ENCODE measurements around the gene GRHPR. TPM values are rescaled to one million over a fixed set of nuclear protein-coding genes. Genes with fewer than 3 reads are reported as not detected.

GRHPR gene
- total RNA-seq, 1 donor from 2014 or later: 77.4 TPM

DNA sequence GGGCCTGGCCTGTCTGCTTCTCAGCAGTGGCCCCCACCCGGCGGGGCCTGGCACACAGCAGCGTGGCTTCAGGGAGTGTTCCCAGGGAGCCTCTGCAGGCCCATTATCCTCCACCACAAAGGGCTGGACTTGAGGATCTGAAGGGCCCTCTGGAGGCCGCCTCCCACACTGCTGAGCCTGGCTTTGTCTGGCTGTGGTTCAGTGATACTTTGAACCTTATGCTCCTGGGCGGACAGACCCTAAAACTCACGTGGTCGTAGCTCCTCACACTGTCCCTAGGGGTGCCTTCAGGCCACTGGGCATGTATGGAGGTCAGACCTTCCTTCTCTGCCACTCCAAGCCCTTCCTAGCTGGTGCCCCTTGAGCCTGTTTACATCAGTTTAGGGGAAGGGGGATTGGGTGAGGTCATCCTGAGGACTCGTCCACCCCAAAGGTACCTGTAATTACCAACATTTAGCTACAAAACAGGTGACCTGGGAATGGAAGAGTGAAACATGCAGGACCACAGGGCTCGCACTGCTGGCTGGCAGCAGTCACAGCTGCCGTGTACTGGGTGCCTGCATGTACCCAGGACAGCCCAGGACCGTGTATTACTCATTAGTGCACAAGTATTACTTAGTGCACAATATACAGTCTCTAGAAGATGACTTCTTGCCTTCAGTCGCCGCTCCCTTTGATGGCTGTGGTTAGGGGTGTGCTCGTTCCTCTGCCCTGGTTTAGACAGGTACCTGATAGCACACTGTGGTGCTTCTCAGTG lies 8.5 kb downstream of the GRHPR start:
- Mint-ChIP-seq H3K36me3 (ENCODE audit: low read depth) (peaks cover 50% of the 10 kb centered on the region), H3K4me1 (ENCODE audit: low read depth) (no peaks in the 10 kb centered on the region), H3K9me3 (no peaks in the 10 kb centered on the region), H3K27me3 (ENCODE audit: low read depth) (no peaks in the 10 kb centered on the region), H3K4me3 (ENCODE audit: low read depth) (no peak overlapping the region), H3K27ac (no peak overlapping the region)
- DNase-seq (ENCODE audit: low spot score): no peak
- intact Hi-C loops (cut with micrococcal nuclease): no loop called here

DNA sequence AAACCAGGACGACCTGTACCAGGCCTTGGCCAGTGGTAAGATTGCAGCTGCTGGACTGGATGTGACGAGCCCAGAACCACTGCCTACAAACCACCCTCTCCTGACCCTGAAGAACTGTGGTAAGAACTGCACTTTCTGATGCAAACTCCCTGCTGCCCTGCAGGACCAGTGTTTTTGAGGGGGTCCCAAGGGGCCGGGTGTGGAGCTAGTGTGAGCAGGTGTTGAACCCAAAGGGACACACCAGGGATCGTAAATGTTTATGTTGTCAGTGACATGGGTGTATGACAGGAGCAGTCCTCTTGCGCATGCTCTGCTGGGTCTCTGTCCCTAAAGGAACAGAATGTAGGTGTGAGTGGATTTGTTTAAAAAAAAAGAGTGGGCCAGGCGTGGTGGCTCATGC lies 9.5 kb downstream of the GRHPR start:
- H3K27me3 Mint-ChIP-seq (ENCODE audit: low read depth): no peaks in the 10 kb centered on the region
- no peaks in the 10 kb centered on the region for H3K4me1 Mint-ChIP-seq (ENCODE audit: low read depth)
- H3K36me3 Mint-ChIP-seq (ENCODE audit: low read depth): peaks cover 51% of the 10 kb centered on the region

DNA sequence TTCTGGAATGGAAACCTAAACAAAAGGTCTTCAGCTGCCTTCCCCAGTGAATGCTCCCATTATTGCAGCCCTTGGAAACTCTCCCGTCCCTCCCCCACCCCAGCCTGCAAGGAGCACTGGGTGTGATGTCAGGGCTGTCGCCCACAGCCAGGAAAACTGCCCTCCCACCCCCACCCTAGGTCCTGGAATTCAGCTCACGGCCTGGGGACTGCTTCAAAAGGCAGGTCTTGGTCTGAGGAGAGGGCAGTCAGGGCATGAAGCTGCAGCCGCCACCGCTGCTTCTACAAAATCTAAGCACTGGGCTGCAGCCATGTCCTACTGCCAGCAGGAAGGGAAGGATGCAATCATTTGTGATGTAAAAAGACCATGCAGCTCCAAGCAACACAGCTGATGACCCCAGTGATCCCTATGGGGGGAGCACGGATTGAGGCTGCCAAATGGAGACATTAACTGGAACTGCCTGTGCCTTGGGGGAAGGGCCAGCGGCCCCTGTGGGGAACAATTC lies 11.4 kb downstream of the GRHPR start:
- DNase-seq (ENCODE audit: low spot score): no peak
- no peaks in the 10 kb centered on the region for H3K4me1 Mint-ChIP-seq (ENCODE audit: low read depth)
- no peaks in the 10 kb centered on the region for H3K27me3 Mint-ChIP-seq (ENCODE audit: low read depth)
- intact Hi-C loops (cut with micrococcal nuclease): no loop called here
- no peaks in the 10 kb centered on the region for H3K9me3 Mint-ChIP-seq
- H3K27ac Mint-ChIP-seq: no peak overlapping the region
- no peak overlapping the region for H3K4me3 Mint-ChIP-seq (ENCODE audit: low read depth)
- peaks cover 53% of the 10 kb centered on the region for H3K36me3 Mint-ChIP-seq (ENCODE audit: low read depth)

More for the DNA sequence above, 9.5 kb downstream of the GRHPR start:
- Mint-ChIP-seq H3K27ac (no peak overlapping the region), H3K9me3 (no peaks in the 10 kb centered on the region), H3K4me3 (ENCODE audit: low read depth) (no peak overlapping the region)
- intact Hi-C loops (cut with micrococcal nuclease): no loop called here
- no peak for DNase-seq (ENCODE audit: low spot score)

DNA sequence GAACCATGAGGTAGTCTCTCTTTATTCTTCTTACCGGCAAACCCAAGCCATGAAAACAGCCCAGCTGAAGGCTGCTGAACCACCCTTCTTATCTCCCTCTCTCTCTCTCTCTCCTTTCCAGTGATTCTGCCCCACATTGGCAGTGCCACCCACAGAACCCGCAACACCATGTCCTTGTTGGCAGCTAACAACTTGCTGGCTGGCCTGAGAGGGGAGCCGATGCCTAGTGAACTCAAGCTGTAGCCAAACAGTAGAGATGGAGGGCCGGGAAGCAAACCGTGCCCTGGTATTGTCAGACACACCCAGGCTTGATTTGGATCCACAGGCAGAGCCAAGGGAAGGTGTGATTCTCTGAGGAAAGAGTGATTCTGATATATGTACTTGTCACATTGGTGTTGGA lies 14.0 kb downstream of the GRHPR start:
- no peak overlapping the region for H3K27ac Mint-ChIP-seq
- H3K27me3 Mint-ChIP-seq (ENCODE audit: low read depth): no peaks in the 10 kb centered on the region
- no peak overlapping the region for H3K4me3 Mint-ChIP-seq (ENCODE audit: low read depth)
- H3K36me3 Mint-ChIP-seq (ENCODE audit: low read depth): peaks cover 48% of the 10 kb centered on the region
- no peaks in the 10 kb centered on the region for H3K9me3 Mint-ChIP-seq
- no peaks in the 10 kb centered on the region for H3K4me1 Mint-ChIP-seq (ENCODE audit: low read depth)
- DNase-seq (ENCODE audit: low spot score): no peak
- intact Hi-C loops (cut with micrococcal nuclease): no loop called here

DNA sequence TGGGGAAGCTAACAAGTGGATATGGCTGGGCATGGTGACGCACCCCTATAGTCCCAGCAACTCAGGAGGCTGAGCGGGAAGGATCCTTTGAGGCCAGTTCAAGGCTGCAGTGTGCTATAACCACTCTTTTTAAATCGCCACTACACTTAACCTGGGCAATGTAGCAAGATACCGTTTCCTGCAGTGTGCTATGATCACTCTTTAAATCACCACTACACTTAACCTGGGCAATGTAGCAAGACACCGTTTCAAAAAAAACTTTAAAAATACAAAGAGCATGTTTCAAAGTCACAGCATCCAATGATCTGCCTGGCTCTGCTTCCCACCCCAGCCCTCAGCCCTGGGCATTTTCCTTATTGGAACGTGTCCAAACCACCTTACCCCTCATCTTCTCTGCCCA lies 14.5 kb downstream of the GRHPR start:
- intact Hi-C loops (cut with micrococcal nuclease): no loop called here
- DNase-seq (ENCODE audit: low spot score): no peak
- H3K27ac Mint-ChIP-seq: no peak overlapping the region
- H3K27me3 Mint-ChIP-seq (ENCODE audit: low read depth): no peaks in the 10 kb centered on the region
- no peaks in the 10 kb centered on the region for H3K9me3 Mint-ChIP-seq
- peaks cover 53% of the 10 kb centered on the region for H3K36me3 Mint-ChIP-seq (ENCODE audit: low read depth)
- no peak overlapping the region for H3K4me3 Mint-ChIP-seq (ENCODE audit: low read depth)
- no peaks in the 10 kb centered on the region for H3K4me1 Mint-ChIP-seq (ENCODE audit: low read depth)

DNA sequence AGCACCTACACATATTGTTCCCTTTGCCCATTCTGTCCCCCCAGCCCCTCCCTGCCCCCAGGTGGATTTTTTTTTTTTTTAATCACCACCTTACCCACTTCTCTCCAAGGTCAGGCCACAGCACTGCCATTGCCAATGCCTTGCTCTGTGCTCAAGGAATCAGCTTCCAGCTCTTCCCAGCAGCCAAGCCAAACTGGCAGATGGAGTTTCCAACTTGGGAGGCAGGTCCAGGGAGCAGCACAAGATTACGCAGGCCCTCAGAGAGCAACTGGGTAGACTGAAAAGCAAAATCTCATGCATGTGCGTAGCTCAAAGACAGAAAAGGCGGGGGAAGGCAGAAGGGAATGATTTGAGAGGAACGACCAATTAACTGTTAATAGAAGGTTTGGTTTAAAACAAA lies 15.1 kb downstream of the GRHPR start:
- no peak for DNase-seq (ENCODE audit: low spot score)
- intact Hi-C loops (cut with micrococcal nuclease): no loop called here
- Mint-ChIP-seq H3K4me1 (ENCODE audit: low read depth) (no peaks in the 10 kb centered on the region), H3K9me3 (no peaks in the 10 kb centered on the region), H3K27ac (no peak overlapping the region), H3K4me3 (ENCODE audit: low read depth) (no peak overlapping the region), H3K36me3 (ENCODE audit: low read depth) (peaks cover 59% of the 10 kb centered on the region), H3K27me3 (ENCODE audit: low read depth) (no peaks in the 10 kb centered on the region)

DNA sequence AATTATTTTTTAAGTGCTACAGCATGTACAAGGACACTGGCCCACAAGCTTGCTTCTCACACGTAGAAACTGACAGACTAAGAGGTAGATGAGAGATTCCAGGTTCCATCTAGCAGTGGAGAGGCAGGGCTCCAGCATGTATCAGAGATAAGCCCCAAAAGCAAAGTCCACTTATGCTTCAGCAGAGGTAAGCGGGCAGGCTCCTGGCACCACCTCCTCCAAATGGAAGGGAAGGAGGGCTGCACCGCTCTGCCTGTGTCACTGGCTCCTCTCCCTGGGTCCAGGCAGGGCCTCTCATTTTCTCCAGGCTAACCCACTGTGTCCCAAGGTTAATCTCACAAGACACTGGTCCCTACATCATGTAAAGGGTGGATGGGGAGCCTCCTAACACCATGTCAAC lies 15.9 kb downstream of the GRHPR start:
- Mint-ChIP-seq H3K4me3 (ENCODE audit: low read depth) (no peak overlapping the region), H3K36me3 (ENCODE audit: low read depth) (peaks cover 55% of the 10 kb centered on the region)
- intact Hi-C loops (cut with micrococcal nuclease): no loop called here

DNA sequence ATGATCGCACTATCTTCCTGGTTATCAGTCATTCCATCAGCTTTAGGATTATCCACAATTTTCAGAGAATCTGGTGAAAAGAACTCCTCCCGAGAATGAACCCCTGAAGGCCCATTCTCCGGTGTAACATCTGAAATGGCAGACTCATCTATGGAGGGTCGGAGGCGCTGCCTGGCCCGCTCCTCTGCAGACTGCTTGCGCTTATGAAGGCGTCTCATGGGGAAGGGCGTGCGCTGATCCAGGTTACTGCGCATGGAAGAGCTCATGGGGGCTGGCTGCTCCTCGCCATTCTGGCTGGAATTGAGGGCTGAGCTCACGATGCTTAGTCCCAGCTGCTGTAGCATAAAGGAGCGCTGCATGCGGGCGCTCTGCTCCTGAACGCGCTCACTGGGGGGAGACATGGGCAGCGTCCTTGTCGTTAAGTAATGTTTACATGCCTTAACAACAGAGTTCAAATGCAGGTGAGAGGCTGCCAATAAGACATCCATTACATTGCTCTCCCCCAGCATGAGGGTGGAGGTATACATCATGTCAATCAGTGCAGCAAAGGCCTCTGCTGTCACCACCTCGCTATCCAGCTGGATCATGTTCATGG lies 19.4 kb downstream of the GRHPR start:
- H3K36me3 Mint-ChIP-seq (ENCODE audit: low read depth): peaks cover 40% of the 10 kb centered on the region
- no peak overlapping the region for H3K27ac Mint-ChIP-seq
- no peaks in the 10 kb centered on the region for H3K9me3 Mint-ChIP-seq
- peaks cover 4% of the 10 kb centered on the region for H3K4me1 Mint-ChIP-seq (ENCODE audit: low read depth)
- H3K27me3 Mint-ChIP-seq (ENCODE audit: low read depth): no peaks in the 10 kb centered on the region
- no peak overlapping the region for H3K4me3 Mint-ChIP-seq (ENCODE audit: low read depth)
- intact Hi-C loops (cut with micrococcal nuclease): no loop called here
- DNase-seq (ENCODE audit: low spot score): no peak

More for the DNA sequence above, 15.9 kb downstream of the GRHPR start:
- Mint-ChIP-seq H3K9me3 (no peaks in the 10 kb centered on the region), H3K4me1 (ENCODE audit: low read depth) (no peaks in the 10 kb centered on the region), H3K27ac (no peak overlapping the region), H3K27me3 (ENCODE audit: low read depth) (no peaks in the 10 kb centered on the region)
- no peak for DNase-seq (ENCODE audit: low spot score)

DNA sequence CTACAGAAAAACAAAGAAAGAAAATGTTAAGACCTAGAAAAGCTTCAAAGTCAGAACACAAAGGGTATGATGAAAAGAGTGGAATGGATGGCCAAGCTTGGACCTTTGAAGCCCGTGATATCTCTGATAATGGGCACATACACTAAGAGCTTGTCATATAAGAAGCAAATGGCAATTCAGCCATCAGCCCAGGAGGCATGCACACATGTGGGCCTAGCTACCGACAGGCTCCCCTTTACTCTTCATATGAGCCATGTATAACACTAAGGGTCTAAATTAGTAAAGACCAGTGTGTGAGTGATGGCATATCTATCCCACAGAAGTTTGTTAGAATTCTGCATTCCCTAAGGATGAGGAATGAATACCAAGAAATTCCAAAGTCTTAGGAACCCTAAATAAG lies 20.1 kb downstream of the GRHPR start:
- Mint-ChIP-seq H3K4me3 (ENCODE audit: low read depth) (no peak overlapping the region), H3K36me3 (ENCODE audit: low read depth) (peaks cover 36% of the 10 kb centered on the region)
- no peak for DNase-seq (ENCODE audit: low spot score)

DNA sequence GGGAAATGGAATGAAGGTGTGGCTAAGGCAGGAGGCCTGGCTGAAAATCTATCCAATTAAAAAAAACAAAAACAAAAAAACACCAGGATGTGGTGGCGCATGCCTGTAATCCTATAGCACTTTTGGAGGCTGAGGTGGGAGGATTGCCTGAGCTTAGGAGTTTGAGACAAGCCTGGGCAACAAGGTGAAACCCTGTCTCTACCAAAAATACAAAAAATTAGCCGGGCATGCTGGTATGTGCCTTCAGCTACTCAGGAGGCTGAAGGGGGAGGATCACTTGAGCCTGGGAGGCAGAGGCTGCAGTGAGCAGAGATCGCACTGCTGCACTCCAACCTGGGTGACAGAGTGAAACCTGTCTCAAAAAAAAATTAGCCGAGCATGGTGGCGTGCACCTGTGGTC lies 21.1 kb downstream of the GRHPR start:
- no peaks in the 10 kb centered on the region for H3K27me3 Mint-ChIP-seq (ENCODE audit: low read depth)
- H3K4me3 Mint-ChIP-seq (ENCODE audit: low read depth): no peak overlapping the region
- H3K27ac Mint-ChIP-seq: no peak overlapping the region
- no peaks in the 10 kb centered on the region for H3K9me3 Mint-ChIP-seq
- peaks cover 7% of the 10 kb centered on the region for H3K4me1 Mint-ChIP-seq (ENCODE audit: low read depth)
- no peak for DNase-seq (ENCODE audit: low spot score)
- peaks cover 30% of the 10 kb centered on the region for H3K36me3 Mint-ChIP-seq (ENCODE audit: low read depth)
- intact Hi-C loops (cut with micrococcal nuclease): no loop called here

More for the DNA sequence above, 20.1 kb downstream of the GRHPR start:
- H3K4me1 Mint-ChIP-seq (ENCODE audit: low read depth): peaks cover 7% of the 10 kb centered on the region
- no peak overlapping the region for H3K27ac Mint-ChIP-seq
- H3K9me3 Mint-ChIP-seq: no peaks in the 10 kb centered on the region
- intact Hi-C loops (cut with micrococcal nuclease): no loop called here
- no peaks in the 10 kb centered on the region for H3K27me3 Mint-ChIP-seq (ENCODE audit: low read depth)

DNA sequence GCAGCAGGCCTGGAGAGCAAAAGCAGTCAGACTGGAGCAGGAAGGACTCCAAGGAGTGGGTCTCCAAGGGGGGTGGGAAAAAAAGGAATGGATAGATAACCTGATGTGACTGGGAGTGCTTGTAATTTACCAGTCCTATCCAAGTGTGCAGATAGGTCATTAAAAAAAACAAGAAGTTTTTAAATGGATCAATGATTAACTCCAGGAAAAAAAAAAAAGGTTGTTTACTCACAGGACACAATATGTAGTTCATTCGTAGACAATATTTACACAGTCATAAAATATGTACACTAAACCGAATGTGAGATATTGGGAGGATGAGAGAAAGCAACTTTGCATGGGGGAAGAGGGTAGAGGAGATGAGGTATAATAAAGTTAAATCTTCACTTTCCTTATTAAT lies 22.4 kb downstream of the GRHPR start:
- intact Hi-C loops (cut with micrococcal nuclease): no loop called here
- peaks cover 35% of the 10 kb centered on the region for H3K36me3 Mint-ChIP-seq (ENCODE audit: low read depth)
- no peak overlapping the region for H3K27ac Mint-ChIP-seq
- H3K4me1 Mint-ChIP-seq (ENCODE audit: low read depth): peaks cover 7% of the 10 kb centered on the region
- no peak overlapping the region for H3K4me3 Mint-ChIP-seq (ENCODE audit: low read depth)
- DNase-seq (ENCODE audit: low spot score): no peak
- H3K27me3 Mint-ChIP-seq (ENCODE audit: low read depth): no peaks in the 10 kb centered on the region
- no peaks in the 10 kb centered on the region for H3K9me3 Mint-ChIP-seq

DNA sequence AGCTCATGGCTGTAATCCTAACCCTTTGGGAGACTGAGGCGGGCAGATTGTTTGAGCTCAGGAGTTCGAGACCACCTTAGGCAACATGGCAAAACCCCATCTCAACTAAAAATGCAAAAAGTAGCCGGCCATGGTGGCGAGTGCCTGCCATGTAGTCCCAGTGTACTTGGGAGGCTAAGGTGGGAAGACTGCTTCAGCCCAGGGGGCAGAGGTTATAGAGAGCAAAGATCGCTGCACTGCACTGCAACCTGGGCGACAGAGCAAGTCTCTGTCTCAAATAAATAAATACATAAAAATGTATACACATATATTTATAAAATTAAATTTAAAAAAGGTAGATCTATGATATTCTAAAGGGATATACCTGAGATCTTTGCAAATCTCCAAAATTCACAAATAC lies 23.3 kb downstream of the GRHPR start:
- DNase-seq (ENCODE audit: low spot score): no peak
- no peak overlapping the region for H3K27ac Mint-ChIP-seq
- H3K36me3 Mint-ChIP-seq (ENCODE audit: low read depth): peaks cover 40% of the 10 kb centered on the region
- peaks cover 7% of the 10 kb centered on the region for H3K4me1 Mint-ChIP-seq (ENCODE audit: low read depth)
- intact Hi-C loops (cut with micrococcal nuclease): no loop called here
- H3K27me3 Mint-ChIP-seq (ENCODE audit: low read depth): no peaks in the 10 kb centered on the region
- no peaks in the 10 kb centered on the region for H3K9me3 Mint-ChIP-seq
- no peak overlapping the region for H3K4me3 Mint-ChIP-seq (ENCODE audit: low read depth)

DNA sequence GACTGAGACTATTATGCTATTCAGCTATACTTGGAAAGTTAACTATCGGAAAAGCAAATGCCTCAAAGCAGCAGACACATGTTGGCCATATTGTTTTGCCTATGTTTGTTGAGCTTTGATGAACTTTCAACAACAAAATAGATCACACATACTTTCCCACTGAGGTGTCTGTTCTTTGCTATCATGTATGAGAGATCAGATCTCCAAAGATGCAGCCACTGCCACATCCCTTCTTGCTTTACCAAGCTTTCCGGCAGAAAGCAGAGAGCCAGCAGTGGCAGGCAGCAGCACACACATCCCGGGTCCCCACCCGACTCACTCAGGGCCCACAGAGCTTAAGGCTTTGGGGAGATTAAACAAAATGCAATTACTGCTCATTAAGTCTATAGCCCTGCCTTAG lies 23.9 kb downstream of the GRHPR start:
- DNase-seq (ENCODE audit: low spot score): no peak
- no peaks in the 10 kb centered on the region for H3K9me3 Mint-ChIP-seq
- no peak overlapping the region for H3K27ac Mint-ChIP-seq
- H3K4me1 Mint-ChIP-seq (ENCODE audit: low read depth): peaks cover 7% of the 10 kb centered on the region
- H3K27me3 Mint-ChIP-seq (ENCODE audit: low read depth): no peaks in the 10 kb centered on the region
- H3K36me3 Mint-ChIP-seq (ENCODE audit: low read depth): peaks cover 40% of the 10 kb centered on the region
- intact Hi-C loops (cut with micrococcal nuclease): no loop called here
- no peak overlapping the region for H3K4me3 Mint-ChIP-seq (ENCODE audit: low read depth)
